Left lung (tissue), 10 donors: ENCODE measurements around the gene METTL1. TPM values are rescaled to one million over a fixed set of nuclear protein-coding genes. Genes with fewer than 3 reads are reported as not detected.

Source experiments
- ATAC-seq: fragments of 200-7000 bp; cut with Tn5 transposase; one replicate; pipeline ENCODE4 v1.9.1; 2020; ENCODE audit warnings: moderate library complexity
- DNase-seq, 4 donors: peaks; one replicate each; pipeline ENCODE4 v3.0.0-alpha.2; 2013 to 2020
- H3K27ac ChIP-seq, 2 donors: fragments of 200-600 bp; sonication (generic) in 1 of 2; one replicate each; pipeline versions ENCODE4 v1.5.0 to v1.8.0; 2020 to 2021
- H3K27me3 ChIP-seq, 2 donors: fragments of 200-600 bp; sonication (generic) in 1 of 2; one replicate each; pipeline versions ENCODE4 v1.5.0 to v1.8.0; 2020 to 2021
- H3K36me3 ChIP-seq, 2 donors: fragments of 200-600 bp; sonication (generic) in 1 of 2; one replicate each; pipeline versions ENCODE4 v1.5.0 to v1.8.0; 2020 to 2021
- H3K4me1 ChIP-seq, 2 donors: fragments of 200-600 bp; one replicate each; pipeline ENCODE4 v1.8.0; 2021
- H3K4me3 ChIP-seq, 2 donors: fragments of 200-600 bp; sonication (generic) in 1 of 2; one replicate each; pipeline versions ENCODE4 v1.5.0 to v1.8.0; 2020 to 2021; ENCODE audit warnings: mild to moderate bottlenecking in 1 of 2
- H3K9me3 ChIP-seq, 2 donors: fragments of 200-600 bp; sonication (generic) in 1 of 2; one replicate each; pipeline versions ENCODE4 v1.5.0 to v1.8.0; 2020 to 2021
- CTCF ChIP-seq, 2 donors: fragments of 200-600 bp; sonication (generic) in 1 of 2; IDR thresholded peaks; one replicate each; pipeline versions ENCODE4 v1.5.0 to v1.8.0; 2021; ENCODE audit warnings: antibody characterized with exemption in 2 of 2
- intact Hi-C, 2 donors: fragments of 100-400 bp; cut with DNase I; formaldehyde crosslinking; loops; one replicate each; pipeline versions ENCODE4 v1.11.2 to v1.14.2; 2022
- polyA plus RNA-seq, 6 donors: library from polyadenylated mRNA; unstranded; fragments of 120-200 nt; gene quantifications; one replicate each; pipeline ENCODE4 v1.2.1, GENCODE V29; 2013; ENCODE audit not compliant: insufficient read length in 6 of 6
- total RNA-seq, 2 donors: library from RNA; stranded (reverse); fragmentation: NEBNext Ultra II Directional; extraction: Animal tissue kit (Norgen Biotek cat#: 25700); gene quantifications; one replicate each; pipeline ENCODE4 v1.2.1, GENCODE V29; 2021
- donor health status: DM: no; HTN: yes; CAD: no.
- donor health status: DM: no; HTN: no; CAD: no.

METTL1 gene
- total and polyA plus RNA-seq, 8 donors, result 17.3 to 40.2 (median 30.6) TPM

GRCh38 chr12:57739914-57740538 is 31.9 kb downstream of the METTL1 start:
- Histone ChIP-seq H3K4me1 (peaks cover 13 to 63% of the 10 kb centered on the region in 2 donors), H3K27me3 (peaks cover 46 to 67% of the 10 kb centered on the region in 2 donors), H3K27ac (no peak overlapping the region), H3K4me3 (no peak overlapping the region), H3K9me3 (no peaks in the 10 kb centered on the region), H3K36me3 (peaks cover 0 to 14% of the 10 kb centered on the region in 2 donors)
- DNase-seq (no peak), ATAC-seq (no peak)
- intact Hi-C loops, result no loop called here
- no peak for TF ChIP-seq CTCF (IDR thresholded peaks at IDR 0.05)

- peaks cover 13 to 63% of the 10 kb centered on the region in 2 donors for H3K4me1 ChIP-seq
- H3K27me3 ChIP-seq, result peaks cover 48 to 73% of the 10 kb centered on the region in 2 donors
- H3K4me3 ChIP-seq, result no peak overlapping the region
- H3K9me3 ChIP-seq, result no peaks in the 10 kb centered on the region
- H3K36me3 ChIP-seq, result peaks cover 0 to 20% of the 10 kb centered on the region in 2 donors
- no peak overlapping the region for H3K27ac ChIP-seq
- no peak for DNase-seq
- intact Hi-C loops, result no loop called here
- TF ChIP-seq CTCF (IDR thresholded peaks at IDR 0.05), result no peak
- ATAC-seq, result no peak
These were observed 32.5 kb downstream of the METTL1 start for GRCh38 chr12:57739387-57739786.

- H3K27ac ChIP-seq, result no peak within 1 kb of the TSS
- DNase-seq, result no peak
- no peak within 1 kb of the TSS for H3K4me3 ChIP-seq
- peaks cover 0 to 27% of the 10 kb centered on the region in 2 donors for H3K36me3 ChIP-seq
- no peak for TF ChIP-seq CTCF (IDR thresholded peaks at IDR 0.05)
- no peak for ATAC-seq
- peaks cover 48 to 79% of the 10 kb centered on the region in 2 donors for H3K27me3 ChIP-seq
- intact Hi-C loops, result no loop called here
- no peaks in the 10 kb centered on the region for H3K9me3 ChIP-seq
- H3K4me1 ChIP-seq, result peaks cover 13 to 57% of the 10 kb centered on the region in 2 donors
These were observed 33.2 kb downstream of the METTL1 start, which contains the start of gene AGAP2 for GRCh38 chr12:57738661-57739237. TSS of gene AGAP2 (minus strand) at chr12:57738742. CDS start at chr12:57738246, 496 bp downstream.

GRCh38 chr12:57737467-57738460 is 34.1 kb downstream of the METTL1 start:
- TF ChIP-seq CTCF (IDR thresholded peaks at IDR 0.05), result no peak
- DNase-seq (no peak), ATAC-seq (no peak)
- no peak overlapping the region for H3K4me3 ChIP-seq
- no peak overlapping the region for H3K27ac ChIP-seq
- peaks cover 0 to 37% of the 10 kb centered on the region in 2 donors for H3K36me3 ChIP-seq
- no peaks in the 10 kb centered on the region for H3K9me3 ChIP-seq
- peaks cover 13 to 56% of the 10 kb centered on the region in 2 donors for H3K4me1 ChIP-seq
- intact Hi-C loops, result no loop called here
- peaks cover 48 to 84% of the 10 kb centered on the region in 2 donors for H3K27me3 ChIP-seq
